DOHH2 (cell line): ENCODE results near the gene LRRC3.
A peak's percentile ranks its signal among the peaks of the same experiment; 100 is the strongest.

Source experiments
- CTCF ChIP-seq: fragments of 200-600 bp; sonication (generic); IDR thresholded peaks from one replicate; pipeline ENCODE4 v1.5.1; 2014; ENCODE audit warnings: antibody characterized with exemption, mild to moderate bottlenecking, low read depth, low read length; ENCODE audit not compliant: poor library complexity, severe bottlenecking
- EZH2phosphoT487 ChIP-seq: fragments of 200-600 bp; sonication (generic); IDR thresholded peaks from 2 replicates; pipeline ENCODE4 v1.6.1; 2017; ENCODE audit warnings: borderline replicate concordance, mild to moderate bottlenecking, antibody characterized with exemption, low read length, moderate library complexity, mixed read lengths

- peak; percentile 68 for TF ChIP-seq CTCF
- TF ChIP-seq EZH2phosphoT487: no peak
These were observed 32.5 kb downstream of the LRRC3 start for GRCh38 chr21:44487831-44488230.
